ENCODE data around the gene DUSP9.
A peak's percentile ranks its signal among the peaks of the same experiment; 100 is the strongest.

Gene DUSP9

DNA sequence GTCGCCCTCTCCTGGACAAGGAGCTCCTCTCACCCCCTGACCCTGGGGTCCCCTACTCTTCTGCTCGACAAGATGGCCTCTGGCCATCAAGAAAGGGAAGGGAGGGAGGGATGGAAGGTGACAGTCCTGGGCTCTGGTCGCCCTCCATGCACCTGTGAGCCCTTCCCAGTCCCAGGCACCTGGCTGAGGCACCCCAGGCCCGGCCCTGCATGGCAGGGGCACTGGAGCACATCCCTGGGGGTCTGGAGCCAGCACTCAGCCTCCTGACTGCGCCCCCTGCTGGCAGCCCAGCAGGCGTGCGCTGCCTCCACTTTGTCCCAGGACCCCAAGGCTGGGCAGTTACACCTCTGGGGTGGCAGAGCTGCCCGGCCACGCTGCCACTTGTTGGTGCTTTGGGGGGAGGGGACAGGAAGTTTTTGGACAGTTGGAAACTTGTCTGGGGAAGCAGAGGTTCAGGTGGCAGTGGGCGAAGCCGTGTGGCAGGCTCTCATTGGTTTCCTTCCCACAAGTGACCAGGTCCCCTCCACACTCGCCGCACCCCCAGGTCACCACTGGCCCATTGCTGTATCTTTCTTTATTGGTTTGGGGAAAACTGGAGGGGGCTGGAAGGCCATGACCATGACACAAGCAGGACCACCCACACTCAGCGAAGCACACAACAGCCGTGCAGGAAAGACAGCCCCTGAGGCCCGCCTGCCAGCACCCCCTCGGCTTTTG, 22.3 kb downstream of the DUSP9 start:
- TF ChIP-seq, protein P1, sequence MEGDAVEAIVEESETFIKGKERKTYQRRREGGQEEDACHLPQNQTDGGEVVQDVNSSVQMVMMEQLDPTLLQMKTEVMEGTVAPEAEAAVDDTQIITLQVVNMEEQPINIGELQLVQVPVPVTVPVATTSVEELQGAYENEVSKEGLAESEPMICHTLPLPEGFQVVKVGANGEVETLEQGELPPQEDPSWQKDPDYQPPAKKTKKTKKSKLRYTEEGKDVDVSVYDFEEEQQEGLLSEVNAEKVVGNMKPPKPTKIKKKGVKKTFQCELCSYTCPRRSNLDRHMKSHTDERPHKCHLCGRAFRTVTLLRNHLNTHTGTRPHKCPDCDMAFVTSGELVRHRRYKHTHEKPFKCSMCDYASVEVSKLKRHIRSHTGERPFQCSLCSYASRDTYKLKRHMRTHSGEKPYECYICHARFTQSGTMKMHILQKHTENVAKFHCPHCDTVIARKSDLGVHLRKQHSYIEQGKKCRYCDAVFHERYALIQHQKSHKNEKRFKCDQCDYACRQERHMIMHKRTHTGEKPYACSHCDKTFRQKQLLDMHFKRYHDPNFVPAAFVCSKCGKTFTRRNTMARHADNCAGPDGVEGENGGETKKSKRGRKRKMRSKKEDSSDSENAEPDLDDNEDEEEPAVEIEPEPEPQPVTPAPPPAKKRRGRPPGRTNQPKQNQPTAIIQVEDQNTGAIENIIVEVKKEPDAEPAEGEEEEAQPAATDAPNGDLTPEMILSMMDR (conservative IDR thresholded peaks at IDR 0.05) = peak; percentile 78

DNA sequence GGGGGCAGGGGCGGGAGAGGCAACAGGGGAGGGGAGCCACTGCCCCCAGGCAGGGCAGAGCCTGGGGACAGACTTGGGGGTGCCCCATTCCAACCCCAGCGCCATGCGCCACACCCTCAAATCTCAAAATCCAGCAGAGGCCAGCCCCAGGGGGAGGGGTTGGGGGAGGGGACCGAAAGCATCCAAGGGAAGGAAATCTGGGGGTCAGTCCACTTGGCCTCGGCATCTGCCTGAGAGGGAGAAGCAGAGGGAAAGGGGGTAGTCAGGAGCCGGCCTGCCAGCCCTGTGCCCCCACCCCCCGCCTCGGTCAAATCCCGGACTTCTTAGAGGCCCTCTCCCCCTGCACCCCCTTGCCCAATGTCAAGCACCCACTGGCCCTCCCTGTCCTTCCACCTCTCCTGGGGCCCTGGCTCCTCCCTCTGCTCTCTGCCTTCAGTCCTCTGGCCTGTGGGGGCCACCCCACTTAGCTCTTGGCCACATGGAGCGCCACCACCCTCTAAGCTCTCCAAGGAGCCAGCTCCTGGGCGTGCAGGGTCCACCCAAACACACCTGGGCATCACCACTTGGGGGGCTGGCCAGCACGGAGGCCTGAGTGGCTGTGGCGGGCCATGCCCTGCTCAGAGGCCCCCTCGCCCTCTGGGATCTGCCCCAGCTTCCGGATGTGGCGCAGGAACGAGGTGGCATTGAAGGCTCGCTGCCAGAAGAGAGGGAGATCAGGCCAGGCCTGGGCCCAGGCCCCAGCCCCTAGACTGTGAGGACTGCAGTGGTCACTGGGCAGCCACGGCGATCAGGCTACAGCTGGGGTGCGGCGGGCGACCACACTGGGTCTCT, 23.1 kb downstream of the DUSP9 start:
- TF ChIP-seq, protein P1 (conservative IDR thresholded peaks at IDR 0.05) = no peak
- H3K27ac ChIP-seq = no peak overlapping the region

More for the DNA sequence above, 22.3 kb downstream of the DUSP9 start:
- no peak overlapping the region for H3K27ac ChIP-seq

DNA sequence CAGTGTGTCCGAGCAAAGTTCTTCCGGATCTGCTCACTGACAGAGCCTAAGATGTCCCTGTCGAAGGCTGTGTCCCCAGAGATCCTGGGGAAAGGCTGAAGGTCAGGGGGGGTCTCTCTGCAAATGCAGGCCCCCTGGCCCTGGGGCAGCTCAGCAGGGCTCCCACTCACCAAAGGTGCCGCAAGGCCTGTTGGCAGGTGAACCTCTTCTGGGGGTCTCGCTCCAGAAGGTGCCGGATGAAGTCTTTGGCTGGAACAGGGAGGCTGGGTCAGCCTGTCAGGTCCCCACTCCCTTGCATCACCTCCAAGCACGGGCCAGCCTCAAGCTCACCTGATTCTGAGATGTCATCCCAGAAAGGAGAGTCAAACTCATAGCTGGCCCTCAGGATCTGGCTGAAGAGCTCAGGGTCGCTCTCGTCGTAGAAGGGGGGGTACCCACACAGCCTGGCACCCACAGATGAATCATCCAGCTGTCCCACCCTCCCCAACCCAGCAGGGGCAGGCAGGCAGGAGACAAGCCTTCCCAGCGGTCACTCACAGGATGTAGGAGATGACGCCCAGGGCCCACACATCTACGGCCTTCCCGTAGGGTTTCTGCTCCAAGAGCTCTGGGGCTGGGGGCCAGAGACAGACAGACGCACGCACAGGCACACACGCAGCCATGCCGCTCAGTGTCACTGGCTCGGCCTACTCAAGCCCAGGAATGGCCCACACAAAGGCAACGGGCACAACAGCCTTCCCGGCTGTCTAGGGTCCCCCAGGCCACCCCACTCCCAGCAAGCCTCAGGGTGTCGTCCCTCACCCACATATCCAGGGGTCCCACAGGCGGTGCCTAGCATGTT, 24.0 kb downstream of the DUSP9 start:
- H3K27ac ChIP-seq = no peak overlapping the region
- TF ChIP-seq, protein P1 (conservative IDR thresholded peaks at IDR 0.05) = no peak

DNA sequence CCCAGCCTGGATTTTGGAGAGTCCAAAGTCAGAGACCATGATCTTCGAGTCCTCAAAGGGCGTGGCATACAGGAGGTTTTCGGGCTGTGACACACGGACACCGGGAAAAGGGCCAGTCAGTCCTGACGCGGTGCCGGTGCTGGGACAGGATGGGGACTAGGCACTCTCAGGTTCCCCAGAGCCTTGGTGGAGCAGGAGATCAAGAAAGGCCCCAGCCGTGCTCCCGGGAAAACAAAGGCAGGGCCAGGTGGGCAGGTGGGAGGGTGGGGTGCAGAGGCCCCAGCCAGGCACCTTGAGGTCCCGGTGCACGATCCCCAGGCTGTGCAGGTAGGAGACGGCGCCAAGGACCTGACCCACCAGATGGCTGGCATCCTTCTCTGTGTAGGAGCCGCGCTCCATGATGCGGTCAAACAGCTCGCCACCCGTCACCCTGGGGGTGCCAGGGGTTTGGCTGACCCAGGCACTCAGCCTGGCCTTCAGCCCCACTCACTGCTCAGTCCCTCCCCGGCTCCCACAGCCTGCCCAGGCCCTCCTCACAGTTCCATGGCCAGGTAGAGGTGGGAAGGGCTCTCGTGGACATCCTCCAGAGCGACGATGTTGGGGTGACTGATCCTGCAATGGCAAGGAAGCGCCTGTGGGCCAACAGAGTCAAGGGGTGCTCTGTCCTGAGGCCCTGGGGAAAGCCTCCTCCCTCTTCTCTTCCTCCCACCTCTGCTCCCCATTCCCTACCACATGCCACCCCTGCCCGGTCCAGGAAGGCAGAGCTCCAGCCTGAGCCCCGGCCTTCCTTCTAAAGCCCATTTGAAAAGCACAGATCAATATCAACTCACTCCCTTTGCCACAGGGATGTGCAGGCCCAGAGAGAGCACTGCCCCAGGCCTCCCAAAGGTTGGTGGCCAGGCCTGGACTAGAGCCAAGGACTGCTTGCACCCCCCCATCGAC, 24.9 kb downstream of the DUSP9 start:
- no peak overlapping the region for H3K27ac ChIP-seq
- TF ChIP-seq, protein P1 (conservative IDR thresholded peaks at IDR 0.05) = no peak

DNA sequence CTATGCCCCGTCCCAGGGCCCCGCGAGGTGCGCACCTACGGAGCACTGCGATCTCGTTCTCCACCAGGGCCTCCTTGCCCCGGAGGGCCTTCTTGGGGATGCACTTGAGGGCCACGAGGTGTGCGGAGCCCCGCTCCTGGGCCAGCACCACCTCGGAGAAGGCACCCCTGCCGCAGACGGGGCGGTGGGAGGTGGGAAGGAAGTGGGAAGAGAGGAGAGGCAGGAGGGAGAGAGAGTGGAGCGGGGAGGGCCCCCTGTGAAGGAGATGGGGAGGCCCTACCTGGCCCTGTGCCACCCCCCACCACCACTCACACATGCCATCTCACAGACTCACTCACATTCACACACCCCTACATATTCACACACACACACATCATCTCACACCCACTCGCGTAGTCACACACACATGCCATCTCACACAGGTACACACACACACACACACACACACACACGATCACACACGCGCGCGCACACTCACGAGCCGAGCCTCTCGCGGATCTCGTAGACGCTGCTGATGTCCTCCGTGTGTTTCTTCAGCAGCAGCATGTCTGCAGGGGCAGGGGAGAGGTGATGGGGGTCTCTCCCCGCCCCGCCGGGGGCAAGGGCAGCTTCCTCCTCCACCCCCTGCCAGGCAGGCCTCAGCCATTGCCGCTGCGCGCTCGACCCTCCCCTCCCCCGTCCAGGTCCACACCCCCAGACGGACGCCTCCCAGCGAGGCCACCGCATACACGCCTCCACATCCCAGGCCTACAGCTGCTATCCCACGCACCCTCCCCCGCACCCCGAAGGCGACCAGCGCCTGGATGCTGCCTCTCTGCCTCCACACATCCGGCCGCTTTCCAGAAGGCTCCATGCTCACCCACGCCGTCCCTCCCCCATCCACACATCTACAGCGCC, 25.8 kb downstream of the DUSP9 start:
- TF ChIP-seq, protein P1 (conservative IDR thresholded peaks at IDR 0.05) = no peak
- no peak overlapping the region for H3K27ac ChIP-seq

All from VCaP (cell line).